CD4-positive, alpha-beta T cell (primary cell): ENCODE results near the gene CENPT. TPM values are rescaled to one million over a fixed set of nuclear protein-coding genes. Genes with fewer than 3 reads are reported as not detected.
A peak's percentile ranks its signal among the peaks of the same experiment; 100 is the strongest.

Experiments
- ATAC-seq: fragments of 200-7000 bp; cut with Tn5 transposase; one replicate; pipeline ENCODE4 v1.10.0; 2022; ENCODE audit warnings: mild to moderate bottlenecking; ENCODE audit not compliant: poor library complexity
- CTCF ChIA-PET: fragments of 350-600 bp; sonication (Branson Sonifier 250); formaldehyde crosslinking; loops from one replicate; lab custom pipeline; 2021; ENCODE audit warnings: antibody characterized with exemption, inconsistent platforms; lab: Charles Lee
- POLR2A ChIA-PET: fragments of 350-600 bp; sonication (Branson Sonifier 250); formaldehyde crosslinking; loops from one replicate; lab custom pipeline; 2021; ENCODE audit warnings: antibody characterized with exemption, inconsistent platforms; lab: Charles Lee
- DNase-seq, 14 experiments: peaks; one replicate each; pipeline ENCODE4 v3.0.0-alpha.2; 2013 to 2020; ENCODE audit warnings: mixed read lengths in 2 of 14
- H3K27ac ChIP-seq, 2 donors: one replicate each; pipeline versions ENCODE4 v1.5.1 to v1.7.0; 2013; ENCODE audit warnings: low read length in 2 of 2, low read depth in 1 of 2, mild to moderate bottlenecking in 1 of 2
- H3K27me3 ChIP-seq, 2 experiments: 1 replicate in 1 of 2; 2 replicates in 1 of 2; pipeline versions ENCODE4 v1.6.1 to v1.7.0; 2013; ENCODE audit warnings: low read length in 2 of 2, control low read depth in 1 of 2, mild to moderate bottlenecking in 1 of 2, moderate library complexity in 1 of 2; ENCODE audit not compliant: insufficient read depth in 2 of 2, control insufficient read depth in 1 of 2
- H3K36me3 ChIP-seq: one replicate; pipeline ENCODE4 v1.6.1; 2013; ENCODE audit warnings: low read length, control low read depth; ENCODE audit not compliant: insufficient read depth
- H3K4me1 ChIP-seq: one replicate; pipeline ENCODE4 v1.6.1; 2013; ENCODE audit warnings: low read length, control low read depth; ENCODE audit not compliant: insufficient read depth
- H3K4me3 ChIP-seq: one replicate; pipeline ENCODE4 v1.5.1; 2013; ENCODE audit warnings: mild to moderate bottlenecking, low read length, moderate library complexity
- H3K9me3 ChIP-seq, 2 experiments: 1 replicate in 1 of 2; 2 replicates in 1 of 2; pipeline versions ENCODE4 v1.6.1 to v1.7.0; 2013; ENCODE audit warnings: low read length in 2 of 2, mild to moderate bottlenecking in 2 of 2, control low read depth in 1 of 2, moderate library complexity in 1 of 2; ENCODE audit not compliant: control insufficient read depth in 1 of 2, insufficient read depth in 1 of 2
- H3K27ac Mint-ChIP-seq: one replicate; pipeline ENCODE4 v1.8.0; 2020; ENCODE audit warnings: mixed read lengths
- H3K27me3 Mint-ChIP-seq: one replicate; pipeline ENCODE4 v1.8.0; 2021; ENCODE audit warnings: mixed read lengths
- H3K36me3 Mint-ChIP-seq: one replicate; pipeline ENCODE4 v1.8.0; 2021; ENCODE audit warnings: low read depth, mixed read lengths
- H3K4me1 Mint-ChIP-seq: one replicate; pipeline ENCODE4 v1.8.0; 2021; ENCODE audit warnings: low read depth, mixed read lengths
- H3K4me3 Mint-ChIP-seq: one replicate; pipeline ENCODE4 v1.8.0; 2020; ENCODE audit warnings: mild to moderate bottlenecking, mixed read lengths
- H3K9me3 Mint-ChIP-seq: one replicate; pipeline ENCODE4 v1.8.0; 2020; ENCODE audit warnings: mixed read lengths
- intact Hi-C, 2 experiments: fragments of 100-400 bp; cut with DNase I in 1 of 2; cut with micrococcal nuclease in 1 of 2; formaldehyde crosslinking; loops; one replicate each; pipeline versions ENCODE4 v1.15.1 to v1.9.0; 2023 to 2025; cut with DNase I, micrococcal nuclease
- total RNA-seq, 174 experiments: library from RNA in 2 of 174; stranded (reverse) in 2 of 174; gene quantifications; one replicate each; pipeline ENCODE4 v1.2.3 and lab custom pipeline; 2021 to 2026
- TF ChIP-seq, protein P1 (sequence below): fragments of 200-600 bp; IDR thresholded peaks from one replicate; pipeline ENCODE4 v1.8.0; 2022; ENCODE audit warnings: antibody characterized with exemption, mild to moderate bottlenecking

The CENPT gene
- total RNA-seq, 2 experiments from 2014 or later, result 77.5 to 84.1 TPM

DNA sequence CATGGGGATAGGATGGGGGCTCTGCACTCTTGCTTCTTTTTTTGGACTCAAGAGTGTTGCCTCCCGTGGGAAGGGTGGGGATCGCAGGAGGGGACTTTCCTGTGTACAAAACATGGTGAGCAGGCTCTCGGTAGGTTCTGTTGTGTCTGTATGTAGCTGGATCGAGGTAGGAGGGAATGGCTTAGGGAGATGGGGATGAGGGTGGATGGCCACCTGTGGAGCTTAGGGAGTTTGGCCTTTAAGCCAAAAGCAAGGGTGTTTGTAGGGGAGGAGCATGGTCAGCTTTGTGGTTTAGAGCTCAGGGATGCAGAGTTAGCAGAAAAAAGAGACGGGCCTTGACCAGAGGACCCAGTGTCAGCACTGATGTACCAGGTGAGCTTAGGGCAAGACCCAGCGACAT is 14.4 kb upstream of the CENPT start:
- Histone ChIP-seq H3K36me3 (peaks cover 34% of the 10 kb centered on the region), H3K9me3 (no peaks in the 10 kb centered on the region), H3K27ac (no peak overlapping the region), H3K27me3 (no peaks in the 10 kb centered on the region), H3K4me1 (peaks cover 17% of the 10 kb centered on the region), H3K4me3 (no peak overlapping the region)
- no peak overlapping the region for H3K27ac Mint-ChIP-seq
- TF ChIP-seq, protein P1, sequence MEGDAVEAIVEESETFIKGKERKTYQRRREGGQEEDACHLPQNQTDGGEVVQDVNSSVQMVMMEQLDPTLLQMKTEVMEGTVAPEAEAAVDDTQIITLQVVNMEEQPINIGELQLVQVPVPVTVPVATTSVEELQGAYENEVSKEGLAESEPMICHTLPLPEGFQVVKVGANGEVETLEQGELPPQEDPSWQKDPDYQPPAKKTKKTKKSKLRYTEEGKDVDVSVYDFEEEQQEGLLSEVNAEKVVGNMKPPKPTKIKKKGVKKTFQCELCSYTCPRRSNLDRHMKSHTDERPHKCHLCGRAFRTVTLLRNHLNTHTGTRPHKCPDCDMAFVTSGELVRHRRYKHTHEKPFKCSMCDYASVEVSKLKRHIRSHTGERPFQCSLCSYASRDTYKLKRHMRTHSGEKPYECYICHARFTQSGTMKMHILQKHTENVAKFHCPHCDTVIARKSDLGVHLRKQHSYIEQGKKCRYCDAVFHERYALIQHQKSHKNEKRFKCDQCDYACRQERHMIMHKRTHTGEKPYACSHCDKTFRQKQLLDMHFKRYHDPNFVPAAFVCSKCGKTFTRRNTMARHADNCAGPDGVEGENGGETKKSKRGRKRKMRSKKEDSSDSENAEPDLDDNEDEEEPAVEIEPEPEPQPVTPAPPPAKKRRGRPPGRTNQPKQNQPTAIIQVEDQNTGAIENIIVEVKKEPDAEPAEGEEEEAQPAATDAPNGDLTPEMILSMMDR, result no peak
- no peaks in the 10 kb centered on the region for H3K9me3 Mint-ChIP-seq
- intact Hi-C loops, result no loop called here
- CTCF ChIA-PET, result interaction anchor here (1.4 kb wide), 1 partner anchor 19 kb away, joined by 3 read pairs; no protein-coding TSS in a partner anchor
- no peak for DNase-seq
- H3K4me3 Mint-ChIP-seq, result no peak overlapping the region
- peaks cover 22% of the 10 kb centered on the region for H3K4me1 Mint-ChIP-seq
- no peak for ATAC-seq
- H3K27me3 Mint-ChIP-seq, result no peaks in the 10 kb centered on the region
- H3K36me3 Mint-ChIP-seq, result peaks cover 25% of the 10 kb centered on the region
- POLR2A ChIA-PET, result interaction anchor here (1.3 kb wide), 1 partner anchor 46 kb away, joined by 3 read pairs; no protein-coding TSS in a partner anchor

DNA sequence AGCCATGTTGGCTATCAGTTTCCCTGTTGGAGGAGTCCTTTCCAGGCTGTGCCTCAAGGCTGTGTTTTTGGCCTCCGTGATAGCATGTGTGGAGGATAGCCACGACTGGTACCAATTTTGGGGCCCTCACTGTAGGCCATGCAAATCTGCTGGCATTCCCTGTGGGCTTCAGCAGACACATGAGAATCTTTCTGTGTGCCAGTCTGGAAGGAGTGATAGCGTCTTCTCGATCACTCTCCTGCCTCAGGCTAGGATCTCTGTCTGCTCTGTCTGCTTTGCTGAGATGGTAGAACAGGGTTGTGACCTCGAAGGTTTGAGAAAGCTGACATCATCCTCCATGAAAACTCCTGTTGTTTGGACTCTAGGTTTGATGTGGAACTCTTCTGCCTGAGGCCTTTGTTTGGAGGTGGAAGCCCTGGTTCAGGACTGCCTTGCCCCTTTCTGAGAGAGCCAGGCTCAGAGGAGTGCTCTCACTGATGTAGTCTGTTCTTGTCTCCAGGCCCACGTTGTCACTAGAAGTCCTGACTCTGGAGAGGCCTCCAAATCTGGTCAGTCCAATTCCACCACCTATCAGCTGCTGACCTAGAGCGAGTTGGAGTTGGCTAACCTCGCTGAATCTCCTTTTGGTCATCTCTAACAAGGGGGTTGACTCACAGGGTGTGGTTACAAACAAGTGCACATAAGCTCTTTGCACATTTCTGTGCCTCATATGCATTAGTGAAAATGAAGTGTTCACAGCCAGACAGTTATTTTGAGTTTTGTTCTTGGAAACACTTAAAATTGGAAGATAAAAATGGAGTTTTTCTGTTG is 13.3 kb upstream of the CENPT start:
- peaks cover 30% of the 10 kb centered on the region for H3K36me3 ChIP-seq
- Mint-ChIP-seq H3K36me3 (peaks cover 20% of the 10 kb centered on the region), H3K4me3 (no peak overlapping the region), H3K4me1 (peaks cover 26% of the 10 kb centered on the region), H3K9me3 (no peaks in the 10 kb centered on the region), H3K27me3 (no peaks in the 10 kb centered on the region), H3K27ac (peak overlapping the region; percentile 30)
- H3K4me1 ChIP-seq, result peaks cover 21% of the 10 kb centered on the region
- POLR2A ChIA-PET, result no interaction called here
- H3K9me3 ChIP-seq, result no peaks in the 10 kb centered on the region
- H3K27ac ChIP-seq, result no peak overlapping the region
- H3K27me3 ChIP-seq, result no peaks in the 10 kb centered on the region
- DNase-seq (no peak), ATAC-seq (no peak)
- CTCF ChIA-PET, result interaction anchor here (0.5 to 1.7 kb wide), 3 partner anchors 17 to 163 kb away, joined by 3 to 4 read pairs (median 3); no protein-coding TSS in a partner anchor
- TF ChIP-seq, protein P1, result no peak
- intact Hi-C loops, result no loop called here
- no peak overlapping the region for H3K4me3 ChIP-seq

DNA sequence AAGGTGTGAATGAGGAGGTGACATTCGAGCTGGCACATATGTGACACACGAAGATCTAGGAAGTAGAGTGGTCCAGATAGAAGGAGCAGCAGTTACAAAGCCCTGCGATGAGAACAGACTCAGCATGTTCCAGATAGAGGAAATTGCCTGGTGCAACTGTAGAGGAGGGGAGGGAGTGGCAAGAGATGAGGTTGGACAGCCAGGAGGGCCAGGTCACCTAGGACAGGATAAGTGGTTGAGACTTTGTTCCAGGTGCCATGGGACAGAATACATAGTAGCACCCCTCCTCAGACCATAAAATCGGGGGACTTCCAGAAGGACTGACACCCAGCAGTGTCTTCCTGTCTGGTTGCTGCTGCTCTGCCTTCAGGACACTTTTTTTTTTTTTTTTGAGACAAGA is 11.0 kb upstream of the CENPT start:
- Mint-ChIP-seq H3K4me1 (peaks cover 31% of the 10 kb centered on the region), H3K36me3 (peaks cover 15% of the 10 kb centered on the region), H3K27ac (peak overlapping the region; percentile 77), H3K9me3 (no peaks in the 10 kb centered on the region), H3K27me3 (no peaks in the 10 kb centered on the region), H3K4me3 (no peak overlapping the region)
- Histone ChIP-seq H3K27ac (peak overlapping the region in 1 of 2 donors; percentile 22), H3K36me3 (peaks cover 24% of the 10 kb centered on the region), H3K4me3 (no peak overlapping the region), H3K27me3 (no peaks in the 10 kb centered on the region), H3K9me3 (no peaks in the 10 kb centered on the region), H3K4me1 (peaks cover 31% of the 10 kb centered on the region)
- intact Hi-C loops, result no loop called here
- ATAC-seq (peak; percentile 13), DNase-seq (peak in 1 of 14 experiments; percentile 42)
- ChIA-PET CTCF (interaction anchor here (1.2 to 1.8 kb wide), 3 partner anchors 16 to 42 kb away, joined by 4 to 7 read pairs (median 6); partner anchors contain the start of gene THAP11), POLR2A (no interaction called here)
- TF ChIP-seq, protein P1, result no peak
